HEK293T (cell line): ENCODE results near the gene RPL22.

ENCODE experiments used
- CTCF ChIA-PET: fragments of 350-600 bp; formaldehyde crosslinking; extraction: SDS; loops from one replicate; lab custom pipeline; 2021; ENCODE audit warnings: antibody characterized with exemption, inconsistent platforms; lab: Yijun Ruan, JAX
- POLR2A ChIA-PET: fragments of 350-600 bp; formaldehyde crosslinking; extraction: SDS; loops from one replicate; lab custom pipeline; 2020; ENCODE audit warnings: antibody characterized with exemption, inconsistent platforms; lab: Yijun Ruan, JAX
- DNase-seq: peaks from one replicate; pipeline ENCODE4 v3.0.0; 2012; ENCODE audit warnings: mixed read lengths; ENCODE audit errors: extremely low spot score
- ARNT ChIP-seq: fragments of 450-650 bp; IDR thresholded peaks from 2 replicates; pipeline ENCODE4 v1.6.1; 2017; ENCODE audit warnings: mild to moderate bottlenecking
- BHLHE40 ChIP-seq: fragments of 450-650 bp; IDR thresholded peaks from 2 replicates; pipeline ENCODE4 v1.6.1; 2016; ENCODE audit warnings: mild to moderate bottlenecking, moderate library complexity, borderline replicate concordance
- CTBP1 ChIP-seq: fragments of 450-650 bp; IDR thresholded peaks from 2 replicates; pipeline ENCODE4 v1.6.1; 2016; ENCODE audit warnings: borderline replicate concordance
- ELF4 ChIP-seq: fragments of 450-650 bp; IDR thresholded peaks from 2 replicates; pipeline ENCODE4 v1.6.1; 2017; ENCODE audit warnings: antibody characterized with exemption
- FOXA1 ChIP-seq: fragments of 450-650 bp; IDR thresholded peaks from 2 replicates; pipeline ENCODE4 v1.6.1; 2016; ENCODE audit warnings: mild to moderate bottlenecking
- FOXK2 ChIP-seq: fragments of 450-650 bp; IDR thresholded peaks from 2 replicates; pipeline ENCODE4 v1.6.1; 2016; ENCODE audit warnings: mild to moderate bottlenecking
- FOXM1 ChIP-seq: fragments of 450-650 bp; IDR thresholded peaks from 2 replicates; pipeline ENCODE4 v1.6.1; 2017; ENCODE audit warnings: mild to moderate bottlenecking, borderline replicate concordance
- HDGF ChIP-seq: fragments of 450-650 bp; IDR thresholded peaks from 2 replicates; pipeline ENCODE4 v1.6.1; 2017; ENCODE audit warnings: antibody characterized with exemption, borderline replicate concordance
- L3MBTL2 ChIP-seq: fragments of 450-650 bp; conservative IDR thresholded peaks from 2 replicates; pipeline ENCODE4 v1.6.1; 2016; ENCODE audit warnings: mild to moderate bottlenecking
- LEF1 ChIP-seq: fragments of 450-650 bp; IDR thresholded peaks from 2 replicates; pipeline ENCODE4 v1.6.1; 2017; ENCODE audit warnings: mild to moderate bottlenecking, borderline replicate concordance
- NFRKB ChIP-seq: fragments of 450-650 bp; IDR thresholded peaks from 2 replicates; pipeline ENCODE4 v1.6.1; 2016; ENCODE audit warnings: mild to moderate bottlenecking, moderate library complexity
- SP1 ChIP-seq: fragments of 450-650 bp; IDR thresholded peaks from 2 replicates; pipeline ENCODE4 v1.6.1; 2017
- SUZ12 ChIP-seq: fragments of 450-650 bp; IDR thresholded peaks from 2 replicates; pipeline ENCODE4 v1.6.1; 2016; ENCODE audit warnings: mild to moderate bottlenecking
- TARDBP ChIP-seq: fragments of 450-650 bp; IDR thresholded peaks from 2 replicates; pipeline ENCODE4 v1.6.1; 2016
- ZNF384 ChIP-seq: fragments of 450-650 bp; IDR thresholded peaks from 2 replicates; pipeline ENCODE4 v1.6.1; 2016
- TF ChIP-seq, protein P1 (sequence below): fragments of 450-650 bp; IDR thresholded peaks from 2 replicates; pipeline ENCODE4 v1.6.1; 2016

RPL22 gene

DNA sequence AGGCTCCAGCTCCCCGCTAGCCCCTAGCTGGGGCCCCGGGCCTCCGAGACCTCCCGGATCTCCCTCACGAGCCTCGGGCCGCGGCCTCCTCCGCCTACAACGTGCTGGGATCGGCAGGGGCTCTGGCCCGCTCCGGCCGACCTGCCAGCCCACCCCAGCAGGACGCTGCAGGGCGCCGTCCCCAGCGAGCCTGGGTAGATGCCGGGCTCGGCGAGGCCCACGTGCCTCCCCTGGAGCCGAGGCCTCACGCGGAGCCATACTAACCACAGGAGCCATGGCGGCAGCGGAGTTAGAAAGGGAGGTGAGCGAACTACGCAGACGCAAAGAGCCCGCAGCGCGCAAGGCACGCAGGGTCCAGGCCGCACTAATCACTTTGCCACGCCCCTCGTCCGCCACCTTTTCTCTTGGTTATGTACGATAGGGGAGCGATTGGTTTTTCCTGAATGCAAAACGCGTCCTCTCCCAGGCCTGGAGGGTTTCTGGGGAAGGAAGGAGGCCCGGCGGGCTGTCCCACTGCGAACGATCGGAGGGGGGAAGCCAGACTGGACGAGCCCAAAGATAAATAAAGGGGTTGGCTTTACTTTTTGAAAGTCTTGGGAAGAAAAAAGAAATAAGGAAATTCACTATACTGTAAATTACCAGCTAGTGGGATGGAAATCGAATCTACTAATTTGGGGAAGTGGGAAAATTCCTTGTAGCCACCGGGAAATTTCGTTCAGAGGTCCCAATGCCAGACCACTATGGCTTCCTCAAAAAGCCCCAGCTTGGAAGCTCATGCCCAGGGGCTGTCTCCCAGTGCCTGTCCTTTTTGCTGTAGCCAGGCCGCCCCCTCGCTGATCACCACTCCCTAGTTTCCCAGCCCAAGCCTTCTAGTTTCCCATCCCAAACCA lies at the start of gene RPL22:
Gene RPL22 (minus strand): TSS at position 298 of the 890 bp plus-strand sequence. CDS start 22 bp downstream, at position 276.
- peak; percentile 92 for DNase-seq
- CTCF ChIA-PET = interaction anchor here (0.9 to 1.3 kb wide), 2 partner anchors 7 to 14 kb away, joined by 4 to 5 read pairs; no protein-coding TSS in a partner anchor
- POLR2A ChIA-PET = interaction anchor here (0.9 to 2.1 kb wide), 6 partner anchors 10 to 167 kb away, joined by 3 to 11 read pairs (median 3); no protein-coding TSS in a partner anchor
- TF ChIP-seq NFRKB (no peak; the same call in 1 of the 2 replicates), FOXM1 (peak; percentile 62; the same call in 1 of the 2 replicates), BHLHE40 (no peak; the same call in 1 of the 2 replicates), FOXA1 (no peak), LEF1 (no peak), HDGF (no peak), ARNT (no peak; the same call in 1 of the 2 replicates), SP1 (no peak), FOXK2 (no peak), ELF4 (peak; percentile 46; the same call in 1 of the 2 replicates), CTBP1 (no peak), SUZ12 (no peak), TARDBP (no peak), L3MBTL2 (peak; percentile 85)
- TF ChIP-seq, protein P1, sequence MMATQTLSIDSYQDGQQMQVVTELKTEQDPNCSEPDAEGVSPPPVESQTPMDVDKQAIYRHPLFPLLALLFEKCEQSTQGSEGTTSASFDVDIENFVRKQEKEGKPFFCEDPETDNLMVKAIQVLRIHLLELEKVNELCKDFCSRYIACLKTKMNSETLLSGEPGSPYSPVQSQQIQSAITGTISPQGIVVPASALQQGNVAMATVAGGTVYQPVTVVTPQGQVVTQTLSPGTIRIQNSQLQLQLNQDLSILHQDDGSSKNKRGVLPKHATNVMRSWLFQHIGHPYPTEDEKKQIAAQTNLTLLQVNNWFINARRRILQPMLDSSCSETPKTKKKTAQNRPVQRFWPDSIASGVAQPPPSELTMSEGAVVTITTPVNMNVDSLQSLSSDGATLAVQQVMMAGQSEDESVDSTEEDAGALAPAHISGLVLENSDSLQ = no peak

DNA sequence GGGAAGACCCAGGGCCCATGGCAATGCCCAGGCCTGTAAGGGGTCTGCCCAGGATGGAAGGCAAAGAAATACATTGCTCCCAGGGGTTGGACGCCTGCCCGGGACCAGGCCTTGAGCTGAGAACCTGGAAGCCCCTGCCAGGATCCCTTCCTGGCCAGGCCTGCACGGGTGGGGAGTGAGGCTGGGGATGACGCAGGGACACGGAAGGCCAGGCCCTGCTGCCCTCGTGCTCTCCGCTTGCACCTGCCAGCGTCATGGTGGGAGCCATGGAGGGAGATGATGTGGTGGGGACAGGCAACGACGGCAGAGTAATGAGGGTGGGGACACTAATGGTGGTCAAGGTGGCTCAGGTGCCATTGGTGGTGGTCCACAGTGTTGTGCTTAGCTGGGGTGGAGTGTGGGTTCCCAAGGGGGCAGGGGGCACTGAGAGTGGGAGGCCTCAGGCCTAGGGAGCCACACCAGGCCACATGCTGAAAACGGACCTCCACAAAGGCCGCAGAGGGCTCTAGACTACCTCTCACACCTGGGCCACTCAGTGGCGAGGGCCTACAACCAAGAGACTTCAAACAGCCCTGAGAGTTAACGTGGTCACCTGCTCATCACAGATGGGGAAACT lies 48.9 kb upstream of the RPL22 start:
- no peak for TF ChIP-seq ELF4
- no peak for TF ChIP-seq CTBP1
- TF ChIP-seq, protein P1 = no peak
- TF ChIP-seq FOXM1 = no peak
- no peak for TF ChIP-seq ARNT
- ChIA-PET POLR2A (no interaction called here), CTCF (interaction anchor here (2.5 to 3.1 kb wide), 3 partner anchors 10 to 95 kb away, joined by 14 to 28 read pairs (median 19); no protein-coding TSS in a partner anchor)
- DNase-seq = no peak

DNA sequence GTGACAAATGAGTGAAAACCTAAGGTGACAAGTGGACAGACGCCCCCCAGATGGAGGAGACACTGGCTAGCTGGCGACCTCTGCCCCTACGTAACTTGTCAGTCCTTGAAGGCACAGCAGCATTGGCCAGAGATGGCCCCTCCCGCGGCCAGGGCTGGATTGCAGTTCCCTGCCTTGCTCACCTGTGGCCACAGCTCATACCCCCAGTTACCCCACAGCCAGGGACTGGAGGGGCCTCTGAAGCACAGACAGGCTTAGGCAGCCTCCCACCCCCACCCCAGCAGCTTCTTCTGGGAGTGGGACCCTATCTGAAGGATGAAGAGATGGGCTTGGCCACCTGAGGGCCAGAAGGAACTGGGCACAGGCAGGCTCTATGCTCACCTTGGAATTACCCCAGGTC lies 48.3 kb upstream of the RPL22 start:
- ChIA-PET POLR2A (no interaction called here), CTCF (interaction anchor here (0.9 to 3.1 kb wide), 8 partner anchors 9 to 162 kb away, joined by 3 to 28 read pairs (median 12); no protein-coding TSS in a partner anchor)
- TF ChIP-seq LEF1 (no peak), ZNF384 (no peak), SUZ12 (no peak), CTBP1 (no peak), FOXM1 (no peak), NFRKB (no peak), TARDBP (no peak), BHLHE40 (no peak), ELF4 (no peak), SP1 (no peak), ARNT (no peak), HDGF (no peak), L3MBTL2 (no peak), FOXA1 (no peak), FOXK2 (no peak)
- TF ChIP-seq, protein P1 = no peak
- no peak for DNase-seq

DNA sequence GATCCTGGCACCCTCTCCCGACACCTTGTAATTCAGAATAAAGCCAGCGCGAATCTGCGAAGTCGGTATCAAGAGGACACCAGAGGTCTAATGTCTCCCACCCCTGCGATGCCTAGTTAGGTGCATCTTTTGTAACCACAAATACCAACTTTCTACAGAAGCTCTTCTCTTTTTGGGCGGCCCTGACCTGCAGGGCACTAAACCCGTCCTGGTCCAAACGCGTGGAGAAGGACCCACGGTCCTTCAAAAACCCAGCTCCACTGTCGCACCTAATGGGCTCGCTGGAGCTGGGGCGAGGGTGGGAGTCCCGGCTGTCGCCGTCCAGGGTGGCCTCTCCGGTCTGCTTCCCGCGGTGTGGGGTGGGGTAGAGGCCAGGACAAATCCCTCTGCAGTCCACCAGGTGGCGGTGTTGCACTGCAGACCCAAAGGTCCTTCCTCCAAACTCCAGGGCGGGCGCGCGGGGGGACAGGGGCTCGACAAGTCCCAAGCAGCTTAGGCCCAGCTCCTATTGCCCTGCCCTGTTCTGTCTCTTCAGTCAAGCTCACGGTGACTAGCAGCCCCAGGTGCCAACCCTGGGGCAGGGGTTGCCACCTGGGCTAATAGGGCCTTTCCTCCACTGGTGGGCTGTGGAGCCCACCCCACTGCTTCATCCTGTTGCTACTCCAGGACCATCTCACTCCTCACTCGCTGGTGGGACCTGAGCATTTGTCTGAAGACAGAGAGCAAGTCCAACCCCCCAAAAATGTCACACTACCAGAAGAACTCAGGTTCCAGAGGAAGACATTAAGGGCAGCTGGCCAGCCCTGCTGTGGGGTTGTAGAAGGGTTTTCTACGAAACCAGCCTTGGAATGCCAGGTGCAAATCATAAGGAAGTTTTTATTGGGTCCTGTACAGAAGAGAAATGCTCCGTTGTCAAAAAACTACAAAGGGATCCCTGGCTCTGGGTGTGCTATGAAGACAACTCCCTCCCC lies 47.4 kb upstream of the RPL22 start:
- ChIA-PET POLR2A (interaction anchor here (1.1 kb wide), 1 partner anchor 95 kb away, joined by 4 read pairs; no protein-coding TSS in a partner anchor), CTCF (interaction anchor here (0.6 to 3.1 kb wide), 23 partner anchors 9 to 410 kb away, joined by 3 to 28 read pairs (median 5); no protein-coding TSS in a partner anchor)
- no peak for TF ChIP-seq ZNF384
- no peak for TF ChIP-seq FOXM1
- TF ChIP-seq ELF4 = no peak
- peak; percentile 88 for DNase-seq
